ENCODE measurements around the gene SUN5.

The SUN5 gene

DNA sequence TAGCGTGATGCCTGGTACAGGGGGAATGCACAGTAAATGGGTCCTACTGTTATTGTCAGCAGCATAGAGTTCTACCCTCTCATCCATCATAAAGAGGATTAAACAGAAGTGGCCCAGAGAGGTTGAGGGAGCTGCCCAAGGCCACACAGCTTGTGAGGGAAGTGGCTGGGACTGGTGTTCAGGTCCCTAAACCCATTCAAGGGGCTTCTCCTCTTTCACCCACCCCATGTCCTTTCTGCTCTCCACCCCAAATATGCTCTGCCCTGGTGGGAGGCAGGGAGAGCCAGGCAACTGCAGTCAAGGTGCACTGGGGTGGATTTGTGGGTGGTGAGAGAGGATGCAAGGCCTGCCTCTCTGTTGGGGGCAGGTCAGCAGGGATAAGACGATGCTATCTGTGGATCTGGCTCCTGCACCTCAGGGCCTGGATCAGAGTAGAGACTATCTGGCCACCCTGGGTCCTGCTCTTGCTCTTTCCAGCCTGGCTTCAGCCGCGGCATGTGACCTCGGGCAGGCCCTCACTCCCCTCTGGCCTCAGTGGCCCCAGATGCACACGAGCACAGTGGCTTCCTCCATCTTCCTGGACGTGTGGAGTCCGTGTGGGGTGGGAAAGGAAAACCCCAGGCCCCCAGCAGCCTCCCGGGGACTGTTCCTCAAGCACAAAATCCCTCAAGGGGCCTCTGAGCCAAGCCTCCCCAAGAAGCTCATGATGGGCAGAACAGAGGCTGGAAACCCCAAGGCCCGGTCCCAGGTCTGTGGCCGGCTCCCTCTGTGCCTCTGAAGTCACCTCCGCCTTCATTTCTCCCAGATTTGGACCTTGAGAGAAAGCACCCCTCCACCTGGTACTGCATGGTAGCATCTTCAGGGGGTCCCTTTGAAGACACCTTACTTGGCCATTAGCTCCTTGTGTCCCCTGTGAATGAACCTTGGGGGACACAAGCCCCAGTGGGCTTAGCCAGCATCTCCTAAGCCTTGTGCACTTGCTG, 23.8 kb upstream of the SUN5 start:
- FAIRE-seq, result no peak
- DNase-seq (ENCODE audit: insufficient read length, low spot score), result no peak

DNA sequence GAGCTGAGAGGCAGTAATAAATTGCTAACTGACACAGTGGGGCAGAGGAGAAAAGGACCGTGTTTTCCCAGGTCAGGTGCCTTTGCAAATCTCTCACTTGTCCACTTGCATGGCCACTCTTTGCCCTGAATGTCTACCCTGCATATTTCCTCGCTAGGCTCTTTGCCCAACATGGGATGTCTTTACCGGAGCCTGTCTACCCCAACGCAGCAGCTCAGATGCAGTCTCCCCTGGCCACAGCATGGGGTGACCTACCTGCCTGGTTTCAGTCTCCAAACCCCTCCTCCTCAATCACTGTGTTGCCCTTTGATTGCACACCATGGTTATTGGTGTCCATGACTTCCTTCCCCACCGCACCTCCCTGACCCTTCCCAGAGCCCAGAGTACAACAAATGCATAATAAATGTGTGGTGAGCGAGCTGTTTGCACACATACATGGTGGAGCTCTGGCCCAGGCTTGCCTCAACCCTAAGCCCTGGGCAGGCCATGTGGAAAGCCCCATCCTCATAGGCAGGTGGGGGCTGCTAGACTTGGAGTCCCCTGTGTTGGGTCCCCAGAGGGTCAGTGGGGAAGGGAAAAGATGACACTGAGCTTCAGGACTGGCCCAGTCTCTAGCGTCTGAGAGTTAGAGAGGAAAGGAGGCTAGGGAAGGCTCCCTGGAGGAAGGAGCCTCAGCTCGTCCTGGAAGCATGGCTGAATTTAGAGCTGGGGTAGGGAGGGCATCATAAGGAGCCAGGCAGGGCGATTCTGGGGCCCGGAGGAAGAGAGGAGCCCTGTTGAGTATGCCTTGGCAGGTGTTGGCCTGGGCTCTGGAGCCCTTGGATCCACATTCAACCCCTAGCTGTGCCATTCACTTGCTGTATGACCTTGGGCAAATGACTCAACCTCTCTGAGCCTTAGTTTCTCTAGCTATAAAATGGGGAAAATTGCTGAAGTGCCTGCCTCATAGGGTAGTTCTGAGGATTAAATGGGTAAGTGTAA, 22.8 kb upstream of the SUN5 start:
- FAIRE-seq (peak; percentile 40), DNase-seq (ENCODE audit: insufficient read length, low spot score) (no peak)

GRCh38 chr20:33026072-33026778, 22.0 kb upstream of the SUN5 start:
- no peak for FAIRE-seq

GRCh38 chr20:33025318-33025876, 21.2 kb upstream of the SUN5 start:
- DNase-seq (ENCODE audit: insufficient read length, low spot score) (no peak), FAIRE-seq (no peak)

More at GRCh38 chr20:33026072-33026778, 22.0 kb upstream of the SUN5 start:
- no peak for DNase-seq (ENCODE audit: insufficient read length, low spot score)

DNA sequence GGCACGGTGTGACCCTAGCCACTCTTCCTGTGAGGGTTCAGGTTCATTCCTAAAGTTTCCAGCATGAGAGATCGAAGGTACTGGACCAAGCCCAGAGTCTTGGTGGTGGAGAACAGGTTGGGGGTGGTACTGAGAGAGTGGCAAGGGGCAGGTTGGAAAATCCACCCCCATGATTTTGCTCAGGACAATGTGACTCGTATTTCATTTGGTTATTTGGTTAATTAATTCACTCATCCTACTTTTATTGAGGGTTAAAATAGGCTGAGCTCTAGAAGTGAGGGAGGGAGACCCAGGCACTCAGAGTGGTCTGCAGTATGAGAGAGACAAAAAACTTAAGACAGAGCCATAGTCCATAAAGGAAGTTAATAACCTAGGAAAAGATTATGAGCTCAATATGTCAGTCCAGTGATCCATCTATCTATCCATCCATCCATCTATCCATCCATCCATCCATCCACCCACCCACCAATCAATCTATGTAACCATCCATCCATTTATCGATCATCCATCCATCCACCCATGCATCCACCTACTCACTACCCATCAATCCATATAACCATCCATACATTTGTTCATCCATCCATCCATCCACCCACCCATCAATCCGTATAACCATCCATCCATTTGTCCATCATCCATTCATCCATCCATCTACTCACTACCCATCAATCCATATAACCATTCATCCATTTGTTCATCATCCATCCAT, 20.5 kb upstream of the SUN5 start:
- FAIRE-seq, result peak; percentile 80
- DNase-seq (ENCODE audit: insufficient read length, low spot score), result no peak

GRCh38 chr20:33024243-33024560, 20.0 kb upstream of the SUN5 start:
- no peak for DNase-seq (ENCODE audit: insufficient read length, low spot score)
- FAIRE-seq, result no peak

GRCh38 chr20:33023439-33024242, 19.4 kb upstream of the SUN5 start:
- DNase-seq (ENCODE audit: insufficient read length, low spot score) (no peak), FAIRE-seq (no peak)

GRCh38 chr20:33022694-33023438, 18.6 kb upstream of the SUN5 start:
- DNase-seq (ENCODE audit: insufficient read length, low spot score), result no peak

DNA sequence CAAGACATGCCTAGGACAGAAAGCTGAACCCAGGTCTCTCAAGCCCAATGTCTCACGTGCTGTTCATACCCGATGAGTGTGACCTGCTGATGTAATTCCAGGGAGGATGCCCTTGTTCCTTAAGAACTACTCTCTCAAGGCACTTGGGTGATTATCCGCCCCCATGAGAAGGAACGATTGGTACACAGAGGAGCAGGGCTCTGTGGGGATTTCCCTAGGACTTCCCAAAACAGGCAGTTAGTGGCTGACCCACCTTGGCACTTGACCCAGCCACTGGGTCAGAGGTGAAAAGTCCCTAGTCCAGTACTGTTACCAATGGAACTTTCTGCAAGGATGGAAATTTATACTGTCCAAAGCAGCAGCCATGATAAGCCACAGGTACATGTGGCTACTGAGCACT, 18.1 kb upstream of the SUN5 start:
- FAIRE-seq, result no peak
- DNase-seq (ENCODE audit: insufficient read length, low spot score), result no peak

More at GRCh38 chr20:33022694-33023438, 18.6 kb upstream of the SUN5 start:
- no peak for FAIRE-seq

- DNase-seq (ENCODE audit: insufficient read length, low spot score) (no peak), FAIRE-seq (no peak)
These were observed 17.6 kb upstream of the SUN5 start for GRCh38 chr20:33021879-33022278.

- FAIRE-seq, result no peak
- no peak for DNase-seq (ENCODE audit: insufficient read length, low spot score)
These were observed 16.3 kb upstream of the SUN5 start for GRCh38 chr20:33020278-33021161.

DNA sequence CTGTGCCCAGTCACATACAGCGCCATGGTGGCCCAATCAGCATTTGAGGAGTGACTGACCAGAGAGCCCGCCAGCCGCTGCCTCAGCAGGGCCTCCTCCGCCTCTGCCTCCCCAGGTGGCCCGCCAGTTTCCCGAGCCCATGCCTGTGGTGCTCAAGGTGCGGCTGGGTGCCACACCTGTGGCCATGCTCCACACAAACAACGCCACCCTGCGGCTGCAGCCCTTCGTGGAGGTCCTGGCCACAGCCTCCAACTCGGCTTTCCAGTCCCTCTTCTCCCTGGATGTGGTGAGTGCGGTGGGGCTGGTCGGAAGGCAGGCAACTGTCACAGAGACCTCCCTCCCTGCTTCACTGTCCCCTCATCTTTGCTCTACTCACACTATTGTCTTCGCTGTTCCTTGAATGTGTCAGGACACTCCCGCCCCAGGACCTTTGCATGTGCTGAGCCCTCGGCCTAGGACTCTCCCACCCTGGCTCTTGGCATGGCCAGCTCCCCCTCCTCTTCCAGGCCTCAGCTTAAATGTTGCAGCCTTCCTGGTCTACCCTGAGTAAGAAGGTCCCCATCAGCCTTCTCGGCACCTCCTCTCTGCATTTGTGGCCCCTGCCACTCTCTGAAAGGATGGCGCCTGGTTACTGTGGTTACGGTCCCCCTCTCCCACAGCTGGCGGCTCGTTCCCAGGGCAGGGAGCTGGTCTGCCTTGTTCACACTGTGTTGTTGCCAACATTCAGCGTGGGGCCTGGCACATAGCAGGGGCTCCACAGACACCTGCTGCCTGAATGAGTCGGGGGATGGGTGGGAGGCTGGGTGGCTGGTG, 15.4 kb upstream of the SUN5 start:
- DNase-seq (ENCODE audit: insufficient read length, low spot score) (no peak), FAIRE-seq (no peak)

GRCh38 chr20:33018169-33018931, 14.1 kb upstream of the SUN5 start:
- no peak for DNase-seq (ENCODE audit: insufficient read length, low spot score)
- no peak for FAIRE-seq

DNA sequence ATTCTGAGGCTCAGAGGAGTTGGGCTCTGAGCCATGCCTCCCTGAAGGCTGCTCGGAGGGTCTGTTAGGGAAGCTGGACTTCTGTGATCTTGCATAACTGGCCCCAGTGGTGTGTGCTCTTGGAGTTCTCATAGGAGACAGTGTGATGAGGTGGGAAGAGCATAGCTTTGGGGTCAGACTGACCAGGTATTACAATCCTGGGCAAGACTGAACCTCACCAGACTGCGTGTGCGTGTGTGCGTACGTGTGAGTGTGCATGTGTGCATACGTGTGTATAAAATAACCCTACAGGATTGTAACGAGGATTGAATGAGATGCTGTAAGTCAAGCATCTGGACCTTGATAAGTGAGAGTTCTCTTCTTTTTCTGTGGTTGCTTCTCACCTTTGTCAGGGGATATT, 13.3 kb upstream of the SUN5 start:
- peak; percentile 62 for FAIRE-seq
- no peak for DNase-seq (ENCODE audit: insufficient read length, low spot score)

DNA sequence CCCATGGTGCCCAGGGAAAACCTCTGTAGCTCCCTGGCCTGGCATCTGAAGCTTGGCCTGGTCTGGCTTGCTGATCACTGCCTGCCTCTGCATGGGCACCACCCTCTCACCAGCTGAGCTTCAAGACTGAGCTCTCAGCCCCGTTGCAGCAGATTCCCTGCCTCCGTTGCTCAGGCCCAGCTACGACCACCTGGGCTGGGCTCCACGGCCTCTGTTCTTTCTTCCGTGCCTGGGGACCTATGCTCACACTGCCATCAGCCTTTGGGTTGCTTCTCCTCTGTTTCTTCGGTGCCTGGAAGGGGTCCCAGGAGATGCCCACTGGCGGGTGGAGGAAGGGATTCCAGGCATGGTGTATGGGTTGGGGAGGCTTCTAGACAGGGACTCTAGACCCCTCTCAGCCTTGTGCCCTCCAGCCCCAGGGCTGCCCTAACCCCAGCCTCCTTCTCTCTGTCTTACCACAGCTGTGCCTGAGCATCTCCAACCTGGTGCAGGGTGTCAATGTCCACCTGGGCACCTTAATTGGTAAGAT, 12.4 kb upstream of the SUN5 start:
- no peak for FAIRE-seq
- DNase-seq (ENCODE audit: insufficient read length, low spot score), result no peak
